Stomach (tissue), 9 donors: ENCODE results near the gene DNAJB4. TPM values are rescaled to one million over a fixed set of nuclear protein-coding genes. Genes with fewer than 3 reads are reported as not detected.
A peak's percentile ranks its signal among the peaks of the same experiment; 100 is the strongest.

Experiments used
- DNase-seq, 2 donors: peaks; one replicate each; pipeline versions ENCODE4 v3.0.0 to v3.0.0-alpha.2; 2013 to 2019
- H3K27ac ChIP-seq, 5 donors: fragments of 200-600 bp in 4 of 5; sonication (generic) in 4 of 5; one replicate each; pipeline ENCODE4 v1.5.1; 2013 to 2019; ENCODE audit warnings: mild to moderate bottlenecking in 1 of 5, moderate library complexity in 1 of 5
- H3K27me3 ChIP-seq, 3 donors: fragments of 200-600 bp; sonication (generic); one replicate each; pipeline ENCODE4 v1.5.1; 2017 to 2019; ENCODE audit warnings: mixed run types in 1 of 3
- H3K36me3 ChIP-seq, 4 donors: fragments of 200-600 bp; sonication (generic); 1 replicate in 3 of 4; 2 replicates in 1 of 4; pipeline ENCODE4 v1.5.1; 2016 to 2019
- H3K4me1 ChIP-seq, 4 donors: fragments of 200-600 bp; sonication (generic); one replicate each; pipeline ENCODE4 v1.5.1; 2016 to 2019
- H3K4me3 ChIP-seq, 4 donors: fragments of 200-600 bp; sonication (generic) in 3 of 4; one replicate each; pipeline ENCODE4 v1.5.1; 2016 to 2019; ENCODE audit warnings: mild to moderate bottlenecking in 1 of 4
- H3K9me3 ChIP-seq, 4 donors: fragments of 200-600 bp; sonication (generic); one replicate each; pipeline ENCODE4 v1.5.1; 2016 to 2019
- CTCF ChIP-seq, 7 experiments: fragments of 450-650 bp in 4 of 7; fragments of 200-600 bp in 3 of 7; sonication (generic) in 3 of 7; IDR thresholded peaks; one replicate each; pipeline ENCODE4 v1.5.1; 2016 to 2019; ENCODE audit warnings: antibody characterized with exemption in 7 of 7, control low read depth in 2 of 7, mild to moderate bottlenecking in 1 of 7
- EP300 ChIP-seq: sonication (generic); formaldehyde crosslinking; IDR thresholded peaks from one replicate; pipeline ENCODE4 v1.6.1; 2017; ENCODE audit warnings: antibody characterized with exemption
- POLR2A ChIP-seq, 4 donors: fragments of 450-650 bp; IDR thresholded peaks; one replicate each; pipeline ENCODE4 v1.6.1; 2016; ENCODE audit warnings: antibody characterized with exemption in 4 of 4, control low read depth in 2 of 4, mild to moderate bottlenecking in 1 of 4, moderate library complexity in 1 of 4
- POLR2AphosphoS5 ChIP-seq, 3 donors: sonication (generic); formaldehyde crosslinking; IDR thresholded peaks; one replicate each; pipeline ENCODE4 v1.6.1; 2016; ENCODE audit warnings: antibody characterized with exemption in 3 of 3
- WGBS, 5 donors: extraction: QIAGEN DNeasy Blood & Tissue Kit in 3 of 5; methylation state at CpG; one replicate each; pipeline versions ENCODE4 v1.1.5 to v1.1.7; 2013 to 2018; 5-methylcytosine and 5-hydroxymethylcytosine counted together
- intact Hi-C: fragments of 100-400 bp; cut with DNase I; formaldehyde crosslinking; loops from one replicate; pipeline ENCODE4 v1.15.1; 2023; ENCODE audit warnings: low total_unique reads
- polyA plus RNA-seq, 3 donors: library from polyadenylated mRNA; stranded (reverse); fragments of 200-250 nt; gene quantifications; one replicate each; pipeline ENCODE4 v1.2.3, GENCODE V29; 2013
- total RNA-seq, 5 donors: library from RNA; depleted of rRNA; stranded (reverse); fragments of >200 nt; gene quantifications; one replicate each; pipeline versions ENCODE4 v1.1.0 to v1.2.3, GENCODE V29; 2014 to 2016
- donor health status: healthy with polysubstance abuse.
- donor health status: Bipolar disorder and iron deficiency.
- donor health status: healthy.

DNAJB4 gene
- total and polyA plus RNA-seq, 8 donors = 7.2 to 65.7 (median 14.3) TPM

GRCh38 chr1:77972080-77972479, 32.7 kb upstream of the DNAJB4 start:
- 70 to 82% (median 81%) methylated on average over 3 of the region's 3 CpGs for WGBS, 5 donors
- intact Hi-C loops = loop anchor here (10.0 kb wide), 1 partner anchor 143 kb away; no protein-coding TSS in a partner anchor
- Histone ChIP-seq H3K9me3 (no peaks in the 10 kb centered on the region), H3K27me3 (no peaks in the 10 kb centered on the region), H3K27ac (no peak overlapping the region), H3K4me1 (peaks cover 24 to 92% (median 53%) of the 10 kb centered on the region in 4 donors), H3K36me3 (peaks cover 11 to 55% (median 39%) of the 10 kb centered on the region in 4 donors), H3K4me3 (no peak overlapping the region)
- TF ChIP-seq POLR2A (IDR thresholded peaks at IDR 0.05) (no peak), POLR2AphosphoS5 (IDR thresholded peaks at IDR 0.05) (no peak), EP300 (no peak), CTCF (IDR thresholded peaks at IDR 0.05) (no peak)
- no peak for DNase-seq

- Histone ChIP-seq H3K36me3 (peaks cover 3 to 23% (median 12%) of the 10 kb centered on the region in 4 donors), H3K4me3 (peak overlapping the region in 3 of 4 donors; percentile 67 to 82 (median 76)), H3K4me1 (peaks cover 29 to 81% (median 52%) of the 10 kb centered on the region in 4 donors), H3K27me3 (no peaks in the 10 kb centered on the region), H3K27ac (peak overlapping the region in 3 of 5 donors; percentile 9 to 33 (median 31)), H3K9me3 (no peaks in the 10 kb centered on the region)
- no peak for DNase-seq
- TF ChIP-seq POLR2A (IDR thresholded peaks at IDR 0.05) = no peak
- TF ChIP-seq CTCF (IDR thresholded peaks at IDR 0.05) = no peak
- TF ChIP-seq EP300 = no peak
- no peak for TF ChIP-seq POLR2AphosphoS5 (IDR thresholded peaks at IDR 0.05)
- WGBS, 5 donors = 15 to 18% (median 15%) methylated on average over 4 of the region's 4 CpGs
- intact Hi-C loops = loop anchor here (10.0 kb wide), 1 partner anchor 139 kb away; no protein-coding TSS in a partner anchor
Measured at GRCh38 chr1:77975386-77975785, 29.4 kb upstream of the DNAJB4 start.

- Histone ChIP-seq H3K9me3 (no peaks in the 10 kb centered on the region), H3K27me3 (no peaks in the 10 kb centered on the region), H3K27ac (peak overlapping the region in 4 of 5 donors; percentile 9 to 99 (median 64)), H3K4me3 (peak overlapping the region; percentile 67 to 82 (median 74)), H3K36me3 (peaks cover 0 to 18% (median 10%) of the 10 kb centered on the region in 4 donors), H3K4me1 (peaks cover 29 to 81% (median 52%) of the 10 kb centered on the region in 4 donors)
- TF ChIP-seq POLR2AphosphoS5 (IDR thresholded peaks at IDR 0.05) (no peak), CTCF (IDR thresholded peaks at IDR 0.05) (no peak), EP300 (no peak), POLR2A (IDR thresholded peaks at IDR 0.05) (no peak)
- DNase-seq = no peak
- intact Hi-C loops = loop anchor here (10.0 kb wide), 1 partner anchor 139 kb away; no protein-coding TSS in a partner anchor
- WGBS, 5 donors = 8 to 16% (median 13%) methylated on average over 2 of the region's 2 CpGs
Measured at GRCh38 chr1:77975907-77976306, 28.8 kb upstream of the DNAJB4 start.

- intact Hi-C loops = loop anchor here (10.0 kb wide), 1 partner anchor 138 kb away; no protein-coding TSS in a partner anchor
- TF ChIP-seq EP300 = no peak
- TF ChIP-seq CTCF (IDR thresholded peaks at IDR 0.05) = no peak
- no peak for TF ChIP-seq POLR2AphosphoS5 (IDR thresholded peaks at IDR 0.05)
- no peak for TF ChIP-seq POLR2A (IDR thresholded peaks at IDR 0.05)
- peak in 1 of 2 donors; percentile 23 for DNase-seq
- no peaks in the 10 kb centered on the region for H3K27me3 ChIP-seq
- H3K9me3 ChIP-seq = no peaks in the 10 kb centered on the region
- peaks cover 0 to 13% (median 8%) of the 10 kb centered on the region in 4 donors for H3K36me3 ChIP-seq
- whole genome bisulfite sequencing, 5 donors = 54 to 67% (median 58%) methylated on average over 13 of the region's 13 CpGs
- peaks cover 29 to 79% (median 52%) of the 10 kb centered on the region in 4 donors for H3K4me1 ChIP-seq
- peak overlapping the region; percentile 34 to 99 (median 99) for H3K27ac ChIP-seq
- peak overlapping the region; percentile 67 to 82 (median 74) for H3K4me3 ChIP-seq
Measured at GRCh38 chr1:77976433-77977076, 28.2 kb upstream of the DNAJB4 start.
